CD4-positive, alpha-beta T cell (primary cell): ENCODE results near the gene AKR1C2. TPM values are rescaled to one million over a fixed set of nuclear protein-coding genes. Genes with fewer than 3 reads are reported as not detected.

Source experiments
- total RNA-seq, 174 experiments: library from RNA in 2 of 174; stranded (reverse) in 2 of 174; gene quantifications; one replicate each; pipeline ENCODE4 v1.2.3 and lab custom pipeline; 2021 to 2026

AKR1C2 gene
- total RNA-seq, 2 experiments from 2014 or later: 0.41 TPM; not detected in 1

Other genes starting within 250 kb of the AKR1C2 start
- gene AKR1E2, start 177.7 kb downstream of the AKR1C2 start, total RNA-seq: 10 to 100 TPM; 26.0 to 30.4 TPM
- gene AKR1C1, start 40.4 kb downstream of the AKR1C2 start, total RNA-seq: 1 to 10 TPM; 1.6 to 2.6 TPM
- gene AKR1C3, start 90.6 kb upstream of the AKR1C2 start, total RNA-seq: 1 to 10 TPM; 1.9 to 2.0 TPM
- gene AKR1C8, start 181.3 kb upstream of the AKR1C2 start, total RNA-seq: under 1 TPM; 0.27 to 0.28 TPM
- not detected for gene AKR1C4, start 193.0 kb upstream of the AKR1C2 start, total RNA-seq